Breast epithelium (tissue), 4 donors: Measurements from ENCODE around the gene GLRA1. TPM values are rescaled to one million over a fixed set of nuclear protein-coding genes. Genes with fewer than 3 reads are reported as not detected.
"Not testable (repeated sequence)": the region's sequence is repeated elsewhere in the genome, so short reads cannot be mapped to it uniquely, and the experiment has no call there.

Source experiments
- DNase-seq, 2 donors: peaks; one replicate each; pipeline ENCODE4 v3.0.0-alpha.2; 2019; ENCODE audit warnings: low spot score in 2 of 2
- H3K27ac ChIP-seq, 2 donors: fragments of 200-600 bp; sonication (generic) in 1 of 2; one replicate each; pipeline ENCODE4 v1.5.1; 2016 to 2019; ENCODE audit warnings: mild to moderate bottlenecking in 1 of 2
- H3K27me3 ChIP-seq, 2 donors: fragments of 200-600 bp; sonication (generic) in 1 of 2; one replicate each; pipeline versions ENCODE4 v1.5.1 to v1.6.0; 2017 to 2019; ENCODE audit warnings: control low read depth in 1 of 2, mild to moderate bottlenecking in 1 of 2
- H3K36me3 ChIP-seq: fragments of 200-600 bp; one replicate; pipeline ENCODE4 v1.5.1; 2019
- H3K4me1 ChIP-seq, 2 donors: fragments of 200-600 bp; sonication (generic); one replicate each; pipeline ENCODE4 v1.5.1; 2016 to 2019; ENCODE audit warnings: control low read depth in 1 of 2
- H3K4me3 ChIP-seq, 3 donors: fragments of 200-600 bp; sonication (generic); 1 replicate in 2 of 3; 2 replicates in 1 of 3; pipeline ENCODE4 v1.5.1; 2016 to 2019; ENCODE audit warnings: mild to moderate bottlenecking in 3 of 3, moderate library complexity in 2 of 3
- H3K9me3 ChIP-seq, 2 donors: fragments of 200-600 bp; sonication (generic) in 1 of 2; one replicate each; pipeline ENCODE4 v1.5.1; 2016 to 2019; ENCODE audit warnings: control low read depth in 1 of 2
- CTCF ChIP-seq, 3 donors: fragments of 450-650 bp; IDR thresholded peaks; one replicate each; pipeline ENCODE4 v1.5.1; 2016 to 2017; ENCODE audit warnings: antibody characterized with exemption in 3 of 3, mild to moderate bottlenecking in 3 of 3, moderate library complexity in 3 of 3
- POLR2A ChIP-seq: fragments of 450-650 bp; IDR thresholded peaks from one replicate; pipeline ENCODE4 v1.6.1; 2016; ENCODE audit warnings: antibody characterized with exemption, mild to moderate bottlenecking, moderate library complexity
- POLR2AphosphoS5 ChIP-seq, 3 donors: sonication (generic); formaldehyde crosslinking; IDR thresholded peaks; one replicate each; pipeline ENCODE4 v1.6.1; 2017; ENCODE audit warnings: antibody characterized with exemption in 3 of 3
- intact Hi-C: fragments of 100-400 bp; cut with DNase I; formaldehyde crosslinking; loops from one replicate; pipeline ENCODE4 v1.15.1; 2023; ENCODE audit warnings: low total_unique reads
- total RNA-seq, 3 donors: library from RNA; depleted of rRNA; stranded (reverse); fragments of >200 nt; gene quantifications; one replicate each; pipeline ENCODE4 v1.1.0, GENCODE V29; 2016

GLRA1 gene
- total RNA-seq, 3 donors from 2014 or later: not detected

GRCh38 chr5:151856861-151857260 is 67.8 kb downstream of the GLRA1 start:
- H3K27ac ChIP-seq: no peak overlapping the region
- no peaks in the 10 kb centered on the region for H3K27me3 ChIP-seq
- H3K4me1 ChIP-seq: no peaks in the 10 kb centered on the region
- intact Hi-C loops: no loop called here
- TF ChIP-seq CTCF (IDR thresholded peaks at IDR 0.05): no peak
- no peak for TF ChIP-seq POLR2AphosphoS5 (IDR thresholded peaks at IDR 0.05)
- TF ChIP-seq POLR2A: no peak
- H3K9me3 ChIP-seq: no peaks in the 10 kb centered on the region
- H3K36me3 ChIP-seq: no peaks in the 10 kb centered on the region
- DNase-seq: no peak
- no peak overlapping the region for H3K4me3 ChIP-seq

DNA sequence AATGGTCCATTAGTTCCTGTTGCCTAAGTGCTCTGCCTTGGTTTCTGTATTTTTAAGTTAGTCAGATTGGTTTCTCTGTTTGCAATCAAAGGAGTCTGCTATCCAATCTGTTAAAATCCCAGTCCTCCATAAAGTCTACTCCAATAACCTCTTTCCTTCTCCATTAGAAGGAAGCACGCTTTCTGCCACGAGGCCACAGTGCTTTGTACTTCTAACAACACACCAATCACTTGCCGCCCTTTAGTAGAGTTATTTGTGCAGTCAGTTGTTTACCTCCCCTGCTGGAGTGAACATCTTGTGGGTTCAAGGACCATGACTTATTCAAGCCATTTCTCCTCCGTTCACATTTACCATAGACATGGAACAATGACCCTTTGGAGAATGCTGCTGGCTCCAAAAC is 69.0 kb downstream of the GLRA1 start:
- TF ChIP-seq POLR2A (no peak), CTCF (IDR thresholded peaks at IDR 0.05) (no peak), POLR2AphosphoS5 (IDR thresholded peaks at IDR 0.05) (no peak)
- H3K4me3 ChIP-seq: no peak overlapping the region
- no peak for DNase-seq
- H3K4me1 ChIP-seq: no peaks in the 10 kb centered on the region
- H3K36me3 ChIP-seq: no peaks in the 10 kb centered on the region
- H3K9me3 ChIP-seq: no peaks in the 10 kb centered on the region
- H3K27me3 ChIP-seq: no peaks in the 10 kb centered on the region
- intact Hi-C loops: no loop called here
- H3K27ac ChIP-seq: no peak overlapping the region

- H3K27ac ChIP-seq: no peak overlapping the region
- no peaks in the 10 kb centered on the region for H3K36me3 ChIP-seq
- intact Hi-C loops: no loop called here
- no peaks in the 10 kb centered on the region for H3K9me3 ChIP-seq
- no peaks in the 10 kb centered on the region for H3K4me1 ChIP-seq
- TF ChIP-seq CTCF (IDR thresholded peaks at IDR 0.05) (no peak), POLR2A (no peak), POLR2AphosphoS5 (IDR thresholded peaks at IDR 0.05) (no peak)
- H3K27me3 ChIP-seq: no peaks in the 10 kb centered on the region
- no peak for DNase-seq
- no peak overlapping the region for H3K4me3 ChIP-seq
Observed at GRCh38 chr5:151847871-151848270, 76.8 kb downstream of the GLRA1 start.

DNA sequence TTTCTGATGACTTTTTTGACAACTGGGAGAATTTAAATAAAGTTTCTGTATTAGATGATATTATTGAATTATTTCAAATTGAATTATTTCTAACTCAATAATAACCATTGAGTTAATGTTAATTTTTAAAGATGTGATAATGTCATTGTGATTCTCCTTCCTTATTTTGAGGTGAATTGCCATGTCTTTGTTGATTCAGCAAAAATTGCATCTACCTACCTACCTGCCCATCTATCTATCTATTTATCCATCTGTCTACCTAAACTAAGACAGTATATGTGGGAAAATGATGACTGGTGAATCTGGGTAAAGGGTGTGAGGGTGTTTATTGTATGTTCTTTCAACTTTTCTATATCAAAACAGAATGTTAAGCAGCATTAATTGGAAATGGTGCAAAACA is 77.9 kb downstream of the GLRA1 start:
- no peaks in the 10 kb centered on the region for H3K27me3 ChIP-seq
- no peaks in the 10 kb centered on the region for H3K36me3 ChIP-seq
- H3K9me3 ChIP-seq: no peaks in the 10 kb centered on the region
- no peak overlapping the region for H3K27ac ChIP-seq
- TF ChIP-seq POLR2AphosphoS5 (IDR thresholded peaks at IDR 0.05): no peak
- TF ChIP-seq CTCF (IDR thresholded peaks at IDR 0.05): no peak
- DNase-seq: no peak
- no peaks in the 10 kb centered on the region for H3K4me1 ChIP-seq
- intact Hi-C loops: no loop called here
- no peak overlapping the region for H3K4me3 ChIP-seq

GRCh38 chr5:151832843-151833242 is 91.8 kb downstream of the GLRA1 start:
- H3K4me1 ChIP-seq, intact Hi-C loops, H3K27me3 ChIP-seq, DNase-seq, H3K27ac ChIP-seq, H3K36me3 ChIP-seq, H3K4me3 ChIP-seq: not testable (repeated sequence)
- peaks cover 12 to 41% of the 10 kb centered on the region in 2 donors for H3K9me3 ChIP-seq

GRCh38 chr5:151829370-151829769 is 95.3 kb downstream of the GLRA1 start:
- Histone ChIP-seq H3K4me1 (no peaks in the 10 kb centered on the region), H3K27ac (no peak overlapping the region), H3K9me3 (peaks cover 0 to 11% of the 10 kb centered on the region in 2 donors), H3K27me3 (no peaks in the 10 kb centered on the region), H3K36me3 (no peaks in the 10 kb centered on the region), H3K4me3 (no peak overlapping the region)
- TF ChIP-seq CTCF (IDR thresholded peaks at IDR 0.05) (no peak), POLR2A (no peak), POLR2AphosphoS5 (IDR thresholded peaks at IDR 0.05) (no peak)
- no peak for DNase-seq
- intact Hi-C loops: loop anchor here (10.0 kb wide), 1 partner anchor 675 kb away; no protein-coding TSS in a partner anchor
